Peyer's patch (tissue), 4 donors: ENCODE measurements around the gene OR51B4. TPM values are rescaled to one million over a fixed set of nuclear protein-coding genes. Genes with fewer than 3 reads are reported as not detected.

Experiments used
- DNase-seq, 3 donors: peaks; one replicate each; pipeline ENCODE4 v3.0.0-alpha.2; 2017 to 2019
- H3K27ac ChIP-seq, 4 donors: fragments of 200-600 bp; sonication (generic); one replicate each; pipeline ENCODE4 v1.5.1; 2016 to 2019
- H3K27me3 ChIP-seq, 2 donors: fragments of 200-600 bp; sonication (generic); one replicate each; pipeline ENCODE4 v1.5.1; 2019
- H3K36me3 ChIP-seq, 3 donors: fragments of 200-600 bp; sonication (generic); one replicate each; pipeline ENCODE4 v1.5.1; 2016 to 2019
- H3K4me1 ChIP-seq, 4 donors: fragments of 200-600 bp; sonication (generic); one replicate each; pipeline ENCODE4 v1.5.1; 2016 to 2019
- H3K4me3 ChIP-seq, 4 donors: fragments of 200-600 bp; sonication (generic); 1 replicate in 3 of 4; 2 replicates in 1 of 4; pipeline ENCODE4 v1.5.1; 2016 to 2019; ENCODE audit warnings: mild to moderate bottlenecking in 1 of 4
- H3K9me3 ChIP-seq, 4 donors: fragments of 200-600 bp; sonication (generic); one replicate each; pipeline ENCODE4 v1.5.1; 2016 to 2019; ENCODE audit warnings: mild to moderate bottlenecking in 1 of 4
- CTCF ChIP-seq, 6 experiments: fragments of 450-650 bp in 4 of 6; fragments of 200-600 bp in 2 of 6; sonication (generic) in 1 of 6; IDR thresholded peaks; one replicate each; pipeline ENCODE4 v1.5.1; 2017 to 2019; ENCODE audit warnings: antibody characterized with exemption in 6 of 6, mild to moderate bottlenecking in 3 of 6, moderate library complexity in 1 of 6
- POLR2A ChIP-seq, 2 donors: fragments of 450-650 bp; IDR thresholded peaks; one replicate each; pipeline ENCODE4 v1.5.1; 2017; ENCODE audit warnings: antibody characterized with exemption in 2 of 2, mild to moderate bottlenecking in 2 of 2, moderate library complexity in 2 of 2
- total RNA-seq, 4 donors: library from RNA; depleted of rRNA; stranded (reverse); fragments of >200 nt; gene quantifications; one replicate each; pipeline ENCODE4 v1.1.0, GENCODE V29; 2016

Gene OR51B4
- total RNA-seq, 4 donors from 2014 or later, result not detected

- TF ChIP-seq POLR2A (IDR thresholded peaks at IDR 0.05) (no peak), CTCF (IDR thresholded peaks at IDR 0.05) (no peak)
- H3K27ac ChIP-seq, result no peak overlapping the region
- H3K36me3 ChIP-seq, result no peaks in the 10 kb centered on the region
- no peaks in the 10 kb centered on the region for H3K27me3 ChIP-seq
- H3K4me3 ChIP-seq, result no peak overlapping the region
- DNase-seq, result no peak
- H3K9me3 ChIP-seq, result no peaks in the 10 kb centered on the region
- no peaks in the 10 kb centered on the region for H3K4me1 ChIP-seq
Observed at GRCh38 chr11:5286351-5286750, 15.4 kb downstream of the OR51B4 start.

GRCh38 chr11:5285703-5286340 is 15.9 kb downstream of the OR51B4 start:
- DNase-seq, result no peak
- no peak overlapping the region for H3K27ac ChIP-seq
- no peaks in the 10 kb centered on the region for H3K27me3 ChIP-seq
- no peaks in the 10 kb centered on the region for H3K4me1 ChIP-seq
- H3K36me3 ChIP-seq, result no peaks in the 10 kb centered on the region
- TF ChIP-seq POLR2A (IDR thresholded peaks at IDR 0.05) (no peak), CTCF (IDR thresholded peaks at IDR 0.05) (no peak)
- H3K4me3 ChIP-seq, result no peak overlapping the region
- H3K9me3 ChIP-seq, result no peaks in the 10 kb centered on the region

GRCh38 chr11:5284637-5285036 is 17.1 kb downstream of the OR51B4 start:
- Histone ChIP-seq H3K4me3 (no peak overlapping the region), H3K36me3 (no peaks in the 10 kb centered on the region), H3K27me3 (no peaks in the 10 kb centered on the region), H3K9me3 (no peaks in the 10 kb centered on the region), H3K27ac (no peak overlapping the region), H3K4me1 (no peaks in the 10 kb centered on the region)
- TF ChIP-seq POLR2A (IDR thresholded peaks at IDR 0.05), result no peak
- no peak for TF ChIP-seq CTCF (IDR thresholded peaks at IDR 0.05)
- DNase-seq, result no peak

- no peak for DNase-seq
- H3K27ac ChIP-seq, result no peak overlapping the region
- H3K4me3 ChIP-seq, result no peak overlapping the region
- H3K36me3 ChIP-seq, result no peaks in the 10 kb centered on the region
- TF ChIP-seq CTCF (IDR thresholded peaks at IDR 0.05) (no peak), POLR2A (IDR thresholded peaks at IDR 0.05) (no peak)
- H3K9me3 ChIP-seq, result no peaks in the 10 kb centered on the region
- H3K4me1 ChIP-seq, result no peaks in the 10 kb centered on the region
- no peaks in the 10 kb centered on the region for H3K27me3 ChIP-seq
Observed at GRCh38 chr11:5283882-5284281, 17.9 kb downstream of the OR51B4 start.

- no peak for TF ChIP-seq CTCF (IDR thresholded peaks at IDR 0.05)
- Histone ChIP-seq H3K9me3 (no peaks in the 10 kb centered on the region), H3K27ac (no peak overlapping the region), H3K4me1 (no peaks in the 10 kb centered on the region), H3K27me3 (no peaks in the 10 kb centered on the region), H3K36me3 (no peaks in the 10 kb centered on the region), H3K4me3 (no peak overlapping the region)
- no peak for DNase-seq
Observed at GRCh38 chr11:5283086-5283485, 18.7 kb downstream of the OR51B4 start.

- H3K27me3 ChIP-seq, result no peaks in the 10 kb centered on the region
- no peaks in the 10 kb centered on the region for H3K4me1 ChIP-seq
- no peaks in the 10 kb centered on the region for H3K9me3 ChIP-seq
- no peak overlapping the region for H3K4me3 ChIP-seq
- no peaks in the 10 kb centered on the region for H3K36me3 ChIP-seq
- no peak for DNase-seq
- TF ChIP-seq CTCF (IDR thresholded peaks at IDR 0.05) (no peak), POLR2A (IDR thresholded peaks at IDR 0.05) (no peak)
- H3K27ac ChIP-seq, result no peak overlapping the region
Observed at GRCh38 chr11:5282628-5283027, 19.1 kb downstream of the OR51B4 start.
